ENCODE data around the gene PRKCB.

DNA sequence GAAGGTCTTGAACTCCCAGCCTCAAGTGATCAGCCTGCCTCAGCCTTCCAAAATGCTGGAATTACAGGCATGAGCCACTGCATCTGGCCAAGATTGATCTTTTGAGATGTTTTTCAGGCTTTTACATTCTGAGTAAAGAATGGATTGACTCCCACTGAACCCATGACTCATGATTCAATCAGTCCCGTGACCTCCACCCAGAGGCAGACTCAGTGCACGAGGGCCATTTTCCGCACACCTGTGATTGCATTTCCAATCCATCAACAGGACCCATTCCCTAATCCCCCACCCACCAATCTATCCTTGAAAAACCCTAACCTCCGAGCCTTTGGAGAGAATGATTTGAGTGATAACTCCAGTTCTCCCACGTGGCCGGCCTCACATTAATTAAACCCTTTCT is 40.4 kb upstream of the PRKCB start:
- TF ChIP-seq POLR2A (IDR thresholded peaks at IDR 0.05; ENCODE audit: low read length) (no peak), GATA1 (IDR thresholded peaks at IDR 0.05; ENCODE audit: low read depth, low read length) (no peak)
